Stimulated activated CD8-positive, alpha-beta memory T cell treated with anti-CD3 and anti-CD28 coated beads, Interleukin-4, amount 100 ng/mL, for 48 hours (primary cell): ENCODE results near the gene RPAP3.

Source experiments
- DNase-seq: peaks from one replicate; pipeline ENCODE4 v3.0.0-alpha.2; 2020

RPAP3 gene

DNA sequence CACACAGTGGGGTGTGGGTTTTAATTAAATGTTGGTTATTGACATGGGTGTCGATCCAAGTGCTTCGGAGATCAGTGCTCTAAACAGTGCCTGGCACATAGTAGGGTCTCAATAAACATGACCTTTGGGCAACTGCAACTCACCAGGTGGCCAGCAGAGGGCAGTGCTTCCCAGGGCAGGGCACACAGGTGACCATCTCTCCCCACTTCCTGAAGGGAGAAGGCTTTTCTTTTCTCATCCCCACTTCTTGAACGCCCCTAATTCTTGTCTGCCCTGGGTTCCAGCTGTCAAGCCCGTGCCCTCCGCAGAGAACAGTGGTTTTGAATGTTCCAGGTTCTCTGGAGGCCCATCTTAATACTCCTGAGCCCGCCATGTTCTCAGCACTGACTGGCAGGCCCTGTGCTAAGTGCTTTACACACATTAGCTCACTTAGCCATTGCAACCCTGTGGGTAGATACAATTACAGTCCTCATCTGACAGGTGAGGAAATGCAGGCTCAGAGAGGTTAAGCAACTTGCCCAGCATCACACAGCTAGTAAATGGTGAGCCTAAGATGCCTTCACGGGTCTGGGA lies 36.5 kb upstream of the RPAP3 start:
- DNase-seq, result peak; percentile 91

DNA sequence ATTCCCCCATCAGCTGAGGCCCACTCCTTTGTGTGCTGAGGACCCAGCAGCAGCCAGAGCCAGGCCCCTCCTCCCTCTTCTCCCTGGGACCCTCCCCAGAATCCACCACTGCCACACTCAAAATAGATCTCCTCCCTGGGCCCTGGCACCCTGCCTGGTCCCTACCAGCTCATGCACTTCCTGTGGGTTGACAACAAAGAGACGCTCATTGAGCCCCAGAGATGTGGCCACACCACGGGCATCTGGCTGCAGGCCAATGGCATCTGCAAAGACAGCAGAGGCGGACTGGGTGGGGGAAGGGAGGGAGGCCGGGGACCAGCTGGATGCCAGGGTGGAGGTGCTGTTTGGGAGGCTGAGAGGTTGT lies 35.5 kb upstream of the RPAP3 start:
- peak; percentile 70 for DNase-seq

DNA sequence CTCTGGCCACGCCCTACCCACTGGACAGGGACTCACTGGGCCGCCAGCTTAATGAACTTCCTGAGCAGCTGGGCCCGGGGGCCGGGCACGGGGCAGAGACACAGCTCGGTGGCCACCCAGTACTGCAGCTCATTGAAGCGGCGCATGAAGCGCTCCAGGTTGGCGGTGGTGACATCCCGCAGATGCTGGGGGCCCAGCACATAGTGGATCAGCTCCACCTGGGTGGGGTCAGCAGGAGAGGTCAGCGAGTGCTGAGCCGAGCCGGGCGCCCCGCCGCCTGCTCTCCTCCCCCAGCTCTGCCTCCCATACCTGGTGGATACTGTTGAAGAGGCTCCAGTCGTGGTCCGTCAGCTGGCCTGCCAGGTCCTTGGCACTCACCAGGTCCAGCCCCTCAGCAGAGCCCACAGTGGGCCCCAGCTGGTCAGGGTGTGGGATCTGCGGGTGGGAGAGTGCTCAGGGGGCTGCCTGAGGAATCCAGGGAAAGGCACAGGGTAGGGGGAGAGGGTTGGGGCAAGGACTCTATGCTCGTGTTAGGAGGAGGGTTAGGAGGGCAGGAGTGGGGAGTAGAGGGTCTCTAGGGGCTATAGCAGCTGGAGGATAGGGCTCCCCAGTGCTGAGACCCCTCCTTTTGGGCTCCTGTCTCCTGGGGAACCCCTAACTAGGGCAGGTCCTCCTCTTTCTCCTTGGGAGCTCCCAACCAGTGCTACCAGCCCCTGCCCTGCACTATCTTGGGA lies 34.9 kb upstream of the RPAP3 start:
- DNase-seq, result no peak

DNA sequence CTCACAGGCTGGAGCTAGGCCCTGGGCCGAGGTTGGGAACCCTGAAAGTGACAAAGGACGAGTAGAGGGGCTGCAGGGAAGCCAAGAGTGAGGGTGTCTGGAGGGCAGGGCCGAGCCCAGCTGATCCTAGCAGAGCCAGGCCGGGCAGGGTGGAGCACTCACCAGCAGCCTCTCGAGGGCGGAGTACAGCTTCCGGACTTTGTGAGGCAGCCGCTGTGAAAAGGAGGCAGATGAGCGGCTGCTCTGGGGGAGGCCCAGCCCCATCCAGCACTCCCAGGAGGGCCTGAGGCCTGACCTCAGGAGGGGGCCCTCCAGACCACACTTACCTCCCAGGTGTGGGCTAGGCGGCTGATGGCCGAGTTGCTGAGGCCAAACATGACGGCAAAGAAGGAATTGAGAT lies 34.1 kb upstream of the RPAP3 start:
- no peak for DNase-seq

DNA sequence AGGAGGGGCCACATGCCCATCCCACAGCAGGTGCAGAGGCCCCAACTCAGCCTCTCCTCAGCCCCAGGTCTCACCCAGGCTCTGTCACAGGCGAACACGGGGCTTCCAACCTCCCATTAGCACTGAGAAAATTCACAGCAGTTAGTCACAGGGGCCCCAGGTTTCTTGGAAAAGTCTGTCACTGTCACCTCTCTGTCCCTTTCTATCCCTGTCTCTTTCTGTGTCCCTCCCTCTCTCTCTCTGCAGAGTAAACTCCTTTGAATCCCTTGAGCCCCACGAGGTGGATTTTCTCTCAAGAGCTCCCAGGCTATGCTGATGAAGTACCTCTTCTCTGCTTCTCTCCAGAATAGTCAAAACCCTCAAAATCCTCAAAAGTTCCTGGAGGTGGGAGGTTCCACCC lies 33.5 kb upstream of the RPAP3 start:
- DNase-seq, result no peak

DNA sequence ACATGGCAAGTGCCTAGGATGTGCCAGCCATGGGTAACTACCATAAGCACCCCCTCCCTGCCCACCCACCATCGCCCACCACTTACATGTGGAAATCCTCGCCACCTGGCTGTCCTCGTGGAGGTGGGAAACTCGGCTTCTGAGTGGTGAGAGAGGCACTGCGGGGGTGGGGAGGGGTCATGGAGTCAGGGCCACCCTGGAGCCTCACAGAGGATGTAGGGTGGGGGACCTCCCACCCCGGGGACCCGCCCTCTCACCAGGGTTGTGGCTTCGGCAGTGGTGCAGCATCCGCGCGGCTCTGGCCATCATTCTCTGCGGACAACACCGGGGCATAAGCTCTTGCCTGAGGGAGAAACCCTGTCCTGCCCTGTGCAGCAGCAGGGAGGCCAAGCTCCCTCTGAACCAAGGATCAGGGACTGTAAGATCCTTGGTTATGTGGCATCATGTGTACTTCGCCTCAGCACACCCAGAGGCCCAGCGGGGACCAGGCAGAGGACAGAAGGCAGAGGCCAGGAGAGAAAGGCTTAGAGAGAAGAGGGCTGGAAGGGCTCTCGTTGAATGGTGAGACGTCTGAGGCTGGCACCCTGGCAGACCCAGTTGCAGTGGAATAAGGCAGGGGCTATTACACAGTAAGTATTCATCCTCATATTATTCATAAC lies 32.2 kb upstream of the RPAP3 start:
- DNase-seq, result no peak

DNA sequence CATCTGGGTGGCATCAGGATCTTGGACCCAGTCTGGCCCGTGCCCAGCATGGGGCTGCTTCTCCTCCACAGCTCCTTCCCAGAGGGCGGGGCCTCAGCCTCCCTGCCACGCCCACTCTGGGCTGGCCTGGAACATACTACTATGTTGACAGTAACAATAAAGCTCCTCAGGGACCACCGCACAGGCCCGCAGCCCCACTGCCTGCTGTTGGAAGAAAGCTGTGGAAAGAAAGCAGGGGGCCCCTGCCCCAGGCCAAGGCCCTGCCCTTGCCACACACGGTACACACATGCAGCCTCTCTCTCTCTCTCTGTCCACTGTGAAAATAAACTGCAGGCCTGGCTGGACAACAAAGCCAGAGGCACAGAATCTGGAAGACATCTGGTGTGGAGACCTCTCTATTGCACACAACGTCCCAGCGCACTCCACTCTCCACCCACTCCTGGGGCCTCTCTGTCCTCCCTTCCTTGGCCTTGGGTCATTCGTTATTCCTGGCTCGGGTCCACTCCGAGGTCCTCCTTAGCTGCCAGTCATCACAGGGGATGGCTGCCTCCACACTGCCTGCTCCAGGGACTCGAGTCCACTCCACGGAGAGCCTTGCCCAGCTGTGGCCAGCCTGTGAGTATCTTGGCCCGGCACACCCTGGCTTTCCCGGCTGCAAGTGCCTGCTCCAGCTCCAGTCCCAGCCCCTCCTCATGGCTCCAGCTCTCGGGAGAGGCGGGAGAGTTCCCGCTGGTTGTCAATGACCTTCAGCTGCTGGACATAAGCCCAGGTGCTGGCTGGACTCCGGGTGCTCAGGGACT lies 31.2 kb upstream of the RPAP3 start:
- no peak for DNase-seq

DNA sequence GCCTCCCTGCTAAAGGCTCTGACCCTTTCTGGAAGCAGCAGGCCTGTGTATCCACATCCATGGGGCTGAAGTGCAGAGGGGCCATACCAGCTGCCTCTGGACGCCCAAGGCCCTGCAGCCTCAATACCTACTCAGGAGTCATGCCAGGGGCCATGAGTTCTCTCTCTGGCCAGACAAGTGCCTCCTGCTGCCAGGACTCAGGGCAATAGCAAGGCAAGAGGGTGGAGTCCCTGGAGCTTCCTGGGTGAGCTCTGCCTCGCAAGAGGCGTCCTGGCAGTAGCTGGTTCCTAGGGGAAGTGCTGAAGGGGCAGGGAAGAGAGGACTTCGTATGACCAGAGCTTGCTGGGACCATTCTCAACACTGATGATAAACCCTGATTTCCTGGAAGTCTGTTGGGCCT lies 30.4 kb upstream of the RPAP3 start:
- DNase-seq, result no peak

DNA sequence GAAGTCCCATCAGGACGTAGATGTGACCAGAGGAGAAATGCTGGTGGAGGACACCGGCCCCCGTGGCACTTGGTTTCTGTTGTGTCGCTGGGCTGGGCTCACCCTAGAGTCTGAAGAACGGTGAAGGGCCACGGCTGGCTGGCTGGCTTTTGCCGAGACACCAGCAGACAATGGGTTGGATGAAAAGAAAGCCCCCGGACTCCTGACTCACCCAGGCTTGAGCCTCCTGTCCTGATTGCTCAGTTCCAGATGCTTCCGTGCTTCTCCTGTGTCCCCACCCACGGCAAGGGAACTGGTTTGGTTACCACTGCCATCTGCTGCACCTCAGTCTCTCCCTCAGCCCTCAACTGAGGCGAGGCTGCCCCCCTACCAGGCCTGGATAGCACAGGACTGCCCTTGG lies 29.8 kb upstream of the RPAP3 start:
- no peak for DNase-seq

DNA sequence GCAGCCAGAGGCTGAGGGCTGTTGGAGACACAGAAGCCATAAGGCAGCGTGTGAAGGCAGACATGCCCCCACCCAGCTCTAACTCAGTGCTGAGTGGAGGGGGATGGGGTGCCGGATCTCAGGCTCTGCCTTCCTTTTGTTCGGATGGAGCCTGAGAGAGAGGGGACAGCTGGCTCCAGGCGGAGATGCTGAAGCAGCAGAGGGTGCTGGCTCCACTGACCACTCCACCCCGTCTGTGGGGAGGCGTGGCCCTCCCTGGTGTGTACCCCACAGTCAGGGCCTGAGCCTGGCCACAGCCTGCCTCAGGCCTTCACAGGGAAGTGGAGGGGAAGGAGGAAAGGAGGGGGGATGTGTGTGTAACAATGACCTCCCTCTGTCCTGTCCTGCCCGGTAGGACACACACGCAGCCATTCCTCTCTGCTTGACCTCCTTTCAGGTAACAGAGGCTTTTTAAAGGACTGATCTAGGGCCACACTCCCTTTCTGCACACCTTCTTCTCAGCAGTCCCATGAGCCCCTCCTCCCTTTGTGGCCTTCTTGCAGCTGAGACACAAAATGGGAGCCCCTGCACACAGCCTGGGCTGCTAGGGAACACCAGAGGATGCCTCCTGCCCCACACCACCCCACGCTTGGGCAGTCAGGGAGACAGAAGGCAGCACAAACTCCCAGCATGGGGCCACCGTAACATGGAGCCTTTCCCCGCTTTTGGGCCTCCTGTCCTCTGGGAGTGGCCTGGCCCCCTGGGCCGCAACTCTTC lies 29.1 kb upstream of the RPAP3 start:
- DNase-seq, result no peak

DNA sequence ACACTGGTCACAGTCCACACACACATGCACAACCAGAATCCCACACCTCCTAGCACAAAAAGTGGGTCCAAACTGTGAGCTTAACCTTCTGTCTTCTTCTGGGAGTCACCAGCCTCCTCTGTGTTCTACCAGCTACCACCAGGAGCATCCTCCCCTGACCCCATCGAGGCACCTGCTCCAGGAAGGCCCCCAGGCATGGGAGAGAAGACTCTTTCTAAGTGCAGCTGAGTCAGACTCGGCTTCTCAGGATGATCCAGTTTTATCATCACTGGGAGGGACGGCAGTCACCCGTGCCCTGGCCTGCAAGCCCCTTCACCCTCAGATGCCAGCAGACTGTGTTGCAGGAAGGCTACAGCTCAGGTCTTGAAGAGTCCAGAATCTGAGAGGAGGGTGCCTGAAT lies 27.3 kb upstream of the RPAP3 start:
- DNase-seq, result no peak

DNA sequence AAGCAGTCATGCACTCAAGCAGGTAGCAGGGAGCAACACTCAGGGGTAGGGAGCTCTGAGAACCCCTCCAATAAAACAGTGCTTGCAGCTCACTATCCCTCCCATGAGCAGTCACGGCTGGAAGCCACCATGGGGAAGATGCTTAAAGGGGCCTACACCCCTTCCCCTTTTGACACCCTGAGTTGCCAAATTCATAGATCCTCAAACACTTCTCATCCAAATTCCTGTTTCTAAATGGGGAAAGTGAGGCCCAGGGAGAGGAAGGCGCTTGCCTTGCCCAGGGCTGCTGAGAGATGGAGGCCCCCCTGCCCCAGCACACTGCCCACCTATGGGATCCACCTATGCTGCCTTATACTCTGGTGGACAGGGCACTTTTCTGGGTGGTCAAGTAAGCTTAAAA lies 26.7 kb upstream of the RPAP3 start:
- DNase-seq, result no peak

DNA sequence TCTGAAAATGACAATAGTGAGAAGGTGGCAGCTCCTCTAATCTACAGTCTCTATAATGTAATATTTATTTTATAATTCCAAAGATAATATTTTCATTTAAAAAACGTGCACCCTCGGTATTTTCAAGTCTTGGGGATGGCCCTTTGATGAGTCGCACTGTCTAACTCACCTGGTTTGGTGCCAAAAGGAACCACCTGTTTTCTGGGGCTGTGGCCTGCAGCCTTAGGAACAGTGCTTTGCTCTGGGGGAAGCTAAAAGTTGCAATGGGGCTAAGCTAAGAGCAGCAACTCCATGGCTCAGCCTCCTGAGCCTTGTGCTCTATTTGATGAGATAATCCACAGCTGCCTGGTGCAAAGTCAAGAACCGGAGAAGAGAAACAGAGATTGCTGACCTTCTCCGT lies 25.9 kb upstream of the RPAP3 start:
- DNase-seq, result no peak

DNA sequence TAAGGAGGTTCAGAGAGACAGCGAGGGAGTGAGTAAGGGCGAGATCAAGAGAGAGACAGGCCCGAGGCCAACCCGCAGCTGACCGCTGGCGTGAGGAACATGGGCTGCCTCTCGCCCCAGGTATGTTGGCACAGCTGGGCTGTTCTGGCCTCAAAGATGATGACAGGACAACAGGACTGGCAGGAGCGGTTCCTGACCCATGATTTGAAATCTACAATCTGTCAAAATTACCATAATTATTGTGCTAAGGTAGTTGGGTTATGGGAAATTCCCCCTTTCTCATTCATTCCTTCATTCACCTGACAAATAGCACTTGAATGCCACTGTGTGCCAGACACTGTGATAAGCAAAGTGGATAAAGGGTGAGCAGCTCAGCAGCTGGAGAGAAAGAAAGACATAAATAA lies 24.5 kb upstream of the RPAP3 start:
- DNase-seq, result no peak

DNA sequence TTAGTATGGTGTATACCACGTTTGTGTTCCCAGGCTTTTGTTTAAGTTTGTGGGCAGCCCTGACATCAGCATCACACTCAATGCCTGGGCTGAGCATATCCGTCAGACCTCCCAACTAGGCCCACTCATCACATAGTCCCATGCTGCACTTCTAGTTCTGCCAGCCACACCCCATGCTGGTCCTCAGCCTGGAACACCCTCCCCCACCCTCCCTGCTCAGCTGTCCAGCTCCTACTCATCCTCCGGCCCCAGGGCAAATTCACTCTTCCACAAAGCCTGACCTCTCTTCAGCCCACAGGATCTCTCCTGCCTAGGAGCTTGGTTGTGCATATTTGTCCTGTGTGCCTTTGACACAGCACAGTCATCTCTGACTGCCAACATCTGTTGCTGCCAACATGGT lies 23.4 kb upstream of the RPAP3 start:
- no peak for DNase-seq

DNA sequence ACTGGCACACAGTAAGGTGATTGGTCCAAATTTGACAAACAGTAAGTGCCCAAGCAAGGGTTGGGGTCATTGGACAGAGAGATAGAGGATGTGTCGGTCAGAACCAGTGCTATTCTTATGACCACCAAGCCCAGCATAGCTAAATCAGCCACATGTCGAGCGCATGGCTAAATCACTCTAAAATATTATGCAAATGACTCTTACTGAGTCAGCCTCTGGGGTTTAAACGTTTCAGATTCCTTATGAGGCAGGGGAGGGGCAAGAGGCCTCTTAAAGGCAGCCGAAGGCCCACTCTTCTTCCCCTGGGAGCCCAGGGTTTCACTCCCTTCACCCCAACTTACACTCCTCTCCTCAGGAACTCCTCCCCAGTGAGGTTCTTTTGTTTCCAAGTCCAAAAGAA lies 20.1 kb upstream of the RPAP3 start:
- no peak for DNase-seq

DNA sequence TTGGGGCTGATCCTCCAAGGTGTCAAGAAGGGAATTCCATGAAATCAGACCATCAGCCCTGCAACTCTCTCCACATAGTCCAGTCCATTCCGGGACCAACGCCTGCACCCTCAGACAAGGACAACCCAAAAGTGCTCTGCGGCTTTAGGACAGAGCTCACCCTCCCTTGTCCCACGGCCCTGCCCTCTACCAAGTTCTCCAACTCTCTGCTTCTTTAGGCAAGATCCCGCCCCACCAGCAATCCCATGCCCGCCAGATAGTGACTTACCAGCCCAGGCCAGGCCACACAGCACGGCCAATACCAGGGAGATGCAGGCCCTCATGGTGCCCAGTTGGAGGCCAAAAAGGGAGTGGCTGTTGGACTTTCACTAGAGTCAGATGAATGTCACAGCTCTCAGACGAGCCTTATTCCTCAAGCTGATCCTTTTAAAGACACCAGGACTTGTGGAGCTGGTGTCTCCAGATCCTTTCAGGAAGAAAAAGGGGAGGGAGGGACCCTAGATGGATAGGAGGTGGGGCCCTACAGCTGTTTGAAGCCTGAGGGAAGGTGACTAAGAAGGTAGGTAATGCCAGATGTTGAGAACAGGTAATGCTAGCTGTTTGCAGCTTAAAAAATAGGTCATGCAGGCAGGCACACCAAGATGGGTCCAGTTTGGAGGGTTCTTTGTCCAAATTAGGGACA lies 19.4 kb upstream of the RPAP3 start, which contains the start of gene ENDOU:
TSS of gene ENDOU (minus strand) at position 400 of the 682 bp plus-strand sequence. CDS start at position 323, 77 bp downstream.
- no peak for DNase-seq

DNA sequence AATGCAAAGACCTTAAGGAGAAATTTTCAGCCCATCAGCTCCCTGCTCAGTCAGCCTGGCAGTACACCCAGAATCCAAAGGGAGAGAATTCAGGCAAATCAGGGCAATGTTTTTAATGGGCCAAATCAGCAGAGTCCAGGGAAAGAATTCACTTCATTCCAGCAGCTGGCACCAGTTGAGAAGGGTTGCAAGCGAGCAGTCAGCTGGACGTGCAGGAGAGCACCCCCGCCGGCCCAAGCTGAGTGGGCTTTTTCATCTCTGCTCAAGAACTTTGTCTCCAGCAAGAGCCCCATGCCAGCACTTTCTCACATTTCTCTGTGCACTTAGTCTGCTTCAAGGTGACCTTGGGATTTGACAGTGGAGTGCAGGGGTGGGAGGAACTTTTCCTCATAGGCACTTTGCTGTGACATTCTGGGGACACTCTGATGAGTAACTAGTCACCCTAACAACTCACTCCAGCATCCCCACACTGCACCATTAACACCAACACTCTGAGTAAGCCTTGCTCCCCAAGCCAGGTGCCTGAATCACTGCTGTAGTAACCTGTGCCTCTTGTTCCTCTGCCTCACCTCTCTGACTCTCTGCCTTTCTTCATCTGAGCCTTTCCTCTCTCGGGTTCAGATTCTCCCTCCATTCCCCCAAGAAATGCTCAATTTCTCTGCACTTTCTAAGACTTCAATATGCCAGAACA lies 17.3 kb upstream of the RPAP3 start:
- DNase-seq, result no peak

DNA sequence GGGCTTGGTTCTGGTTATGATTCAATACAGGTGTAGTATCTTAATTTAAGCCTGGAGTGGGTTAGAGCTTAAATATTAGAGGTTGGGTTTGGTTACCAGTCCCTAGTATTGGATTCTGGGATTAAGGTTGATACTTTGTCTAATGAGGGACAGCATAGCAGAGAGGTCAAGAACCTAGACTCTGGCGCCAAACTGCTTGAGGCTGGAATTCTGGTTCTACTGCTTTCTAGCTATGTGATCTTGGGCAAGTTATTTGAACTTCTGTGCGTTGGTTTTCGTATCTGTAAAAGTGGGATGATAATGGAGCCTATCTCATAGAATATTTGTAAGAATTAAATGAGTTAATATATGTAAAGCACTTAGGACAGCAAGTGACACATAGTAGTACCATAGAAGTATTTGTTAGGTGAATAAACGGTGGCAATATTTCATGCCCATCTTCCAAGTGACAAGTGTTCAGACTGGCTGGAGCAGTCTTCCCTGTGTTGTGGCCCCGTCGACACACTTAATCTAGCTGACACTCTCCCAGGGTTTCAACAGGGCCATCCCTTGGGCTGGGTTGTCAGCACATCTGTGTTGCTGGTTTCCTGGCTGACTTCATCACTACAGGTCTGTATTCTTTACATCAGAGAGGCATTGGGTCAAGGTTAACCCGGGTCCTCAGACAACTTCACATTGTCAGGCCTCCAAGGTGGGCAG lies 16.5 kb upstream of the RPAP3 start:
- DNase-seq, result no peak

DNA sequence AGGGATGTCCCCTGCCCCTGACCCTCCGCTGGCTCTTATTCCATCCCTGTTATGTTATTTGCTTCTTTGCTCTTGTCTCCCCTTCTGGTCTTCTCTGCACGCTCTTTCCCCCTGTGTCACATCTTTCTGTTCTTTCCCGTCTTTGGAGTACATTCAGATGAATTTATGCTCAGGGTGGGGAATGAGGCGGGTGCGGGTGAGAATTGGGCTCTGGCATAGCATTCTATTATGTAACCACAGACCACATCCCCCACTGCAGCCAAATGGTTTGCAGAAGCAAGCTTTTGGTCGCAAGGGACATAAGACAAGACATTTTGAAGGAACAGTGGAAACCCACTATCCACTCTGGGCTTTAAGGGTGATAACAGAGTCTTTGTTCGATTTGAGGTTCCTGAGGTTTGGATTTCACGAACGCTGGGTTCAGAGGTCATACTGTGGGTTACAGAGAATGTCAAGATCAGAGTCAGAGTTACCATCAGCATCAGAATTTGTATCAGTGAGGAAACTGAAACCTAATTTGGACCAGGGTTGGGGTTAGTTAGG lies 15.7 kb upstream of the RPAP3 start:
- DNase-seq, result no peak

DNA sequence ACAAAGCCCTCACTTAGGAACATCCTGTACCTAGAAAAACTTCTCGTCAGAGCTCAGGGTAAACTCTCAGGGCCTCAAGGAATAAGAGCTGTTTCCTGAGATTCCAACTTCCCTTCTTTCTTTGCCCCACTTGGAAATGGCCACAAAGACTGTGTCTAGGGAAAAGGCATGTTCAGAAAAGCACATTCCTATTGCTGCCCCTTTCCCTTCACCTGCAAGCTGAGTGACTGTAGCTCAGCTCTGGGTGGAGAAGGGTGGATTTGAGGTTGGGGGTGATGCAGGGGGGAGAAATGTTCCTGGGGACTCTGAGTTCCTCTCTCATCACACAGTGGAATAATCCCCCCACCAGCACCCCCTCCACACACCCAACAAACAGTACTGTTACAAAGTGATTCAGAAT lies 12.7 kb upstream of the RPAP3 start:
- peak; percentile 6 for DNase-seq
